ENCODE data around the gene PPP1CB. TPM values are rescaled to one million over a fixed set of nuclear protein-coding genes. Genes with fewer than 3 reads are reported as not detected.

The PPP1CB gene
- total RNA-seq, 2 donors from 2014 or later, result 63.3 to 139 TPM

GRCh38 chr2:28764909-28765711, 13.5 kb downstream of the PPP1CB start:
- Histone ChIP-seq H3K36me3 (replicated peaks in 1 of 2; ENCODE audit: insufficient read depth in 1 of 2, low read depth in 2 of 2) (peaks cover 0 to 2% of the 10 kb centered on the region in 2 donors), H3K27ac (no peak overlapping the region), H3K27me3 (no peaks in the 10 kb centered on the region), H3K4me3 (no peak overlapping the region), H3K9me3 (no peaks in the 10 kb centered on the region), H3K4me1 (peaks cover 55% of the 10 kb centered on the region)
- ATAC-seq (no peak), DNase-seq (no peak)
- 84% methylated on average over 8 of the region's 8 CpGs for WGBS, 2 donors
- TF ChIP-seq CTCF (IDR thresholded peaks at IDR 0.05) (no peak), POLR2A (IDR thresholded peaks at IDR 0.05) (no peak)
- intact Hi-C loops (cut with DNase I), result no loop called here

GRCh38 chr2:28766070-28766469, 14.4 kb downstream of the PPP1CB start:
- H3K27ac ChIP-seq, result no peak overlapping the region
- no peaks in the 10 kb centered on the region for H3K36me3 ChIP-seq (replicated peaks in 1 of 2; ENCODE audit: insufficient read depth in 1 of 2, low read depth in 2 of 2)
- no peak for DNase-seq
- H3K4me1 ChIP-seq, result peaks cover 58% of the 10 kb centered on the region
- no peak overlapping the region for H3K4me3 ChIP-seq
- no peaks in the 10 kb centered on the region for H3K27me3 ChIP-seq
- 78 to 82% methylated on average over 2 of the region's 2 CpGs for WGBS, 2 donors
- no peaks in the 10 kb centered on the region for H3K9me3 ChIP-seq
- ATAC-seq, result no peak
- TF ChIP-seq POLR2A (IDR thresholded peaks at IDR 0.05) (no peak), CTCF (IDR thresholded peaks at IDR 0.05) (no peak)
- intact Hi-C loops (cut with DNase I), result no loop called here

GRCh38 chr2:28767337-28767736, 15.7 kb downstream of the PPP1CB start:
- intact Hi-C loops (cut with DNase I), result no loop called here
- H3K4me3 ChIP-seq, result no peak overlapping the region
- H3K27ac ChIP-seq, result no peak overlapping the region
- no peak for ATAC-seq
- no peaks in the 10 kb centered on the region for H3K27me3 ChIP-seq
- WGBS, 2 donors, result 65 to 74% methylated on average over 3 of the region's 3 CpGs
- TF ChIP-seq POLR2A (IDR thresholded peaks at IDR 0.05) (no peak), CTCF (IDR thresholded peaks at IDR 0.05) (no peak)
- peaks cover 58% of the 10 kb centered on the region for H3K4me1 ChIP-seq
- no peaks in the 10 kb centered on the region for H3K36me3 ChIP-seq (replicated peaks in 1 of 2; ENCODE audit: insufficient read depth in 1 of 2, low read depth in 2 of 2)
- no peak for DNase-seq
- H3K9me3 ChIP-seq, result no peaks in the 10 kb centered on the region

GRCh38 chr2:28768422-28768821, 16.8 kb downstream of the PPP1CB start:
- no peaks in the 10 kb centered on the region for H3K27me3 ChIP-seq
- DNase-seq, result no peak
- H3K36me3 ChIP-seq (replicated peaks in 1 of 2; ENCODE audit: insufficient read depth in 1 of 2, low read depth in 2 of 2), result no peaks in the 10 kb centered on the region
- intact Hi-C loops (cut with DNase I), result no loop called here
- ATAC-seq, result no peak
- TF ChIP-seq CTCF (IDR thresholded peaks at IDR 0.05) (no peak), POLR2A (IDR thresholded peaks at IDR 0.05) (no peak)
- H3K9me3 ChIP-seq, result no peaks in the 10 kb centered on the region
- H3K4me1 ChIP-seq, result peaks cover 57% of the 10 kb centered on the region
- H3K27ac ChIP-seq, result no peak overlapping the region
- no peak overlapping the region for H3K4me3 ChIP-seq

GRCh38 chr2:28768952-28769351, 17.3 kb downstream of the PPP1CB start:
- peaks cover 58% of the 10 kb centered on the region for H3K4me1 ChIP-seq
- no peak overlapping the region for H3K27ac ChIP-seq
- TF ChIP-seq CTCF (IDR thresholded peaks at IDR 0.05) (no peak), POLR2A (IDR thresholded peaks at IDR 0.05) (no peak)
- H3K27me3 ChIP-seq, result no peaks in the 10 kb centered on the region
- DNase-seq (no peak), ATAC-seq (no peak)
- no peak overlapping the region for H3K4me3 ChIP-seq
- no peaks in the 10 kb centered on the region for H3K9me3 ChIP-seq
- H3K36me3 ChIP-seq (replicated peaks in 1 of 2; ENCODE audit: insufficient read depth in 1 of 2, low read depth in 2 of 2), result no peaks in the 10 kb centered on the region
- WGBS, 2 donors, result 91 to 92% methylated on average over 5 of the region's 5 CpGs
- intact Hi-C loops (cut with DNase I), result no loop called here
